IMR-90 (cell line): Measurements from ENCODE around the gene ACSBG1. TPM values are rescaled to one million over a fixed set of nuclear protein-coding genes. Genes with fewer than 3 reads are reported as not detected.

Experiments
- ATAC-seq: fragments of 200-7000 bp; cut with Tn5 transposase; 2 replicates; pipeline ENCODE4 v1.9.1; 2020; ENCODE audit warnings: low read depth, mild to moderate bottlenecking, moderate library complexity
- BruUV-seq: library from RNA; stranded (reverse); fragments of 400-500 nt; replicated peaks from 2 replicates; lab custom pipeline; 2021; lab: Mats Ljungman, UMichigan
- CTCF ChIA-PET: fragments of 300-600 bp; formaldehyde crosslinking; extraction: SDS; loops from one replicate; lab custom pipeline; 2021; ENCODE audit warnings: antibody characterized with exemption; lab: Yijun Ruan, JAX
- POLR2A ChIA-PET: fragments of 300-600 bp; sonication (Branson Sonifier 250); formaldehyde crosslinking; loops from one replicate; lab custom pipeline; 2022; ENCODE audit warnings: antibody characterized with exemption; ENCODE audit not compliant: unreplicated experiment; lab: Charles Lee
- DNase-seq: peaks from one replicate; pipeline ENCODE4 v3.0.0; 2013
- H2AFZ ChIP-seq: replicated peaks from 2 replicates; pipeline ENCODE3; 2013; ENCODE audit warnings: low read length, mild to moderate bottlenecking; ENCODE audit not compliant: poor library complexity
- H2AK5ac ChIP-seq: 2 replicates; pipeline ENCODE4 v1.6.1; 2013; ENCODE audit warnings: low read depth, low read length, inconsistent platforms
- H2AK9ac ChIP-seq: replicated peaks from 2 replicates; pipeline ENCODE3; 2013; ENCODE audit warnings: mild to moderate bottlenecking, low read depth, low read length, moderate library complexity; ENCODE audit not compliant: poor library complexity
- H2BK120ac ChIP-seq: 2 replicates; pipeline ENCODE4 v1.6.1; 2013; ENCODE audit warnings: low read depth, low read length, inconsistent platforms
- H2BK15ac ChIP-seq: 3 replicates; pipeline ENCODE4 v1.6.1; 2013; ENCODE audit warnings: low read depth, low read length, inconsistent platforms
- H2BK20ac ChIP-seq: 2 replicates; pipeline ENCODE4 v1.6.1; 2013; ENCODE audit warnings: low read depth, mild to moderate bottlenecking, inconsistent platforms, low read length, moderate library complexity
- H2BK5ac ChIP-seq: 2 replicates; pipeline ENCODE4 v1.6.1; 2013; ENCODE audit warnings: mild to moderate bottlenecking, low read depth, low read length, inconsistent platforms; ENCODE audit not compliant: poor library complexity, severe bottlenecking
- H3K14ac ChIP-seq: replicated peaks from 2 replicates; pipeline ENCODE4 v1.6.1; 2013; ENCODE audit warnings: low read depth, low read length, inconsistent platforms
- H3K18ac ChIP-seq: 2 replicates; pipeline ENCODE4 v1.6.1; 2013; ENCODE audit warnings: low read depth, low read length, control low read depth
- H3K23ac ChIP-seq: 2 replicates; pipeline ENCODE4 v1.6.1; 2013; ENCODE audit warnings: low read depth, low read length, inconsistent platforms
- H3K27ac ChIP-seq: 2 replicates; pipeline ENCODE4 v1.5.1; 2013; ENCODE audit warnings: mild to moderate bottlenecking, control low read depth, low read length; ENCODE audit not compliant: insufficient read depth
- H3K27me3 ChIP-seq: 2 replicates; pipeline ENCODE4 v1.6.1; 2013; ENCODE audit warnings: low read length; ENCODE audit not compliant: control insufficient read depth, insufficient read depth
- H3K36me3 ChIP-seq: 2 replicates; pipeline ENCODE4 v1.6.1; 2013; ENCODE audit warnings: low read length, mixed read lengths; ENCODE audit not compliant: control insufficient read depth, insufficient read depth
- H3K4ac ChIP-seq: 2 replicates; pipeline ENCODE4 v1.6.1; 2013; ENCODE audit warnings: low read depth, low read length, inconsistent platforms
- H3K4me1 ChIP-seq: 2 replicates; pipeline ENCODE4 v1.6.1; 2013; ENCODE audit warnings: low read length, mixed read lengths; ENCODE audit not compliant: control insufficient read depth, insufficient read depth
- H3K4me2 ChIP-seq: 2 replicates; pipeline ENCODE4 v1.6.1; 2013; ENCODE audit warnings: low read depth, mild to moderate bottlenecking, control low read depth, low read length, moderate library complexity
- H3K4me3 ChIP-seq: 2 replicates; pipeline ENCODE4 v1.5.1; 2013; ENCODE audit warnings: low read depth, mild to moderate bottlenecking, control low read depth, low read length, moderate library complexity; ENCODE audit not compliant: insufficient read depth
- H3K56ac ChIP-seq: 2 replicates; pipeline ENCODE4 v1.6.1; 2013; ENCODE audit warnings: low read length, inconsistent platforms; ENCODE audit not compliant: insufficient read depth; ENCODE audit errors: extremely low read depth
- H3K79me1 ChIP-seq, 2 experiments: 2 replicates each; pipeline ENCODE4 v1.6.1; 2013; ENCODE audit warnings: low read length in 2 of 2, inconsistent platforms in 1 of 2, low read depth in 1 of 2
- H3K9ac ChIP-seq: 2 replicates; pipeline ENCODE4 v1.6.1; 2013; ENCODE audit warnings: low read depth, low read length, control low read depth
- H3K9me1 ChIP-seq: 2 replicates; pipeline ENCODE4 v1.6.1; 2013; ENCODE audit warnings: low read length, inconsistent platforms; ENCODE audit not compliant: insufficient read depth
- H3K9me3 ChIP-seq: 2 replicates; pipeline ENCODE4 v1.6.1; 2013; ENCODE audit warnings: low read length; ENCODE audit not compliant: control insufficient read depth, insufficient read depth
- H4K20me1 ChIP-seq: 2 replicates; pipeline ENCODE4 v1.6.1; 2013; ENCODE audit warnings: low read length, inconsistent platforms; ENCODE audit not compliant: insufficient read depth
- H4K5ac ChIP-seq: 2 replicates; pipeline ENCODE4 v1.6.1; 2013; ENCODE audit warnings: mild to moderate bottlenecking, low read depth, low read length, control low read depth
- H4K8ac ChIP-seq, 2 experiments: 2 replicates each; pipeline ENCODE4 v1.6.1; 2013; ENCODE audit warnings: low read depth in 2 of 2, low read length in 2 of 2, control low read depth in 1 of 2, inconsistent platforms in 1 of 2
- H4K91ac ChIP-seq: 2 replicates; pipeline ENCODE4 v1.6.1; 2013; ENCODE audit warnings: low read depth, low read length, inconsistent platforms; ENCODE audit not compliant: insufficient read depth
- FOS ChIP-seq: fragments of 150-350 bp; IDR thresholded peaks from 2 replicates; pipeline ENCODE4 v1.6.1; 2016; ENCODE audit warnings: low read depth, low read length
- MAZ ChIP-seq: IDR thresholded peaks from 2 replicates; pipeline ENCODE4 v1.6.1; 2012; ENCODE audit warnings: low read depth, mild to moderate bottlenecking, low read length, improper control_type of control experiment, moderate library complexity, borderline replicate concordance
- USF2 ChIP-seq: fragments of 150-350 bp; IDR thresholded peaks from 2 replicates; pipeline ENCODE4 v1.6.1; 2017; ENCODE audit warnings: mild to moderate bottlenecking, antibody characterized with exemption, low read length, low read depth
- WGBS, 2 experiments: methylation state at CpG; one replicate each; pipeline versions ENCODE4 v1.1.5 to v1.1.7; 2013; ENCODE audit warnings: missing lambda C conversion rate in 2 of 2; ENCODE audit not compliant: insufficient read length in 1 of 2; ENCODE audit errors: extremely low coverage in 2 of 2; 5-methylcytosine and 5-hydroxymethylcytosine counted together
- dilution Hi-C: fragments of 300-500 bp; cut with HindIII; formaldehyde crosslinking; loops from one replicate; pipeline ENCODE4 v1.14.3; 2018; ENCODE audit warnings: low sequenced_read_pairs; ENCODE audit not compliant: unreplicated experiment
- in situ Hi-C: fragments of 300-500 bp; cut with MboI; formaldehyde crosslinking; loops from 3 replicates; pipeline ENCODE4 v1.14.3; 2019; ENCODE audit warnings: low sequenced_read_pairs, inconsistent platforms, mixed read lengths
- intact Hi-C: fragments of 100-400 bp; cut with micrococcal nuclease; formaldehyde crosslinking; loops from 2 replicates; pipeline ENCODE4 v1.10.0; 2022
- polyA plus RNA-seq, 3 experiments: library from polyadenylated mRNA; depleted of rRNA; stranded (reverse); fragments of >200 nt; gene quantifications; 2 replicates each; pipeline ENCODE4 v1.2.3, GENCODE V29; 2012; ENCODE audit warnings: low replicate concordance in 1 of 3
- total RNA-seq: library from RNA; depleted of rRNA; stranded (reverse); fragments of >200 nt; gene quantifications from 2 replicates; pipeline ENCODE4 v1.2.3, GENCODE V29; 2012

Gene ACSBG1
- total and polyA plus RNA-seq, 2 of the 4 experiments (the other 2 are of a cell fraction), result 0.02 TPM; not detected in 1

GRCh38 chr15:78229431-78230406 is 4.6 kb downstream of the ACSBG1 start (continued):
- TF ChIP-seq USF2, result no peak

DNA sequence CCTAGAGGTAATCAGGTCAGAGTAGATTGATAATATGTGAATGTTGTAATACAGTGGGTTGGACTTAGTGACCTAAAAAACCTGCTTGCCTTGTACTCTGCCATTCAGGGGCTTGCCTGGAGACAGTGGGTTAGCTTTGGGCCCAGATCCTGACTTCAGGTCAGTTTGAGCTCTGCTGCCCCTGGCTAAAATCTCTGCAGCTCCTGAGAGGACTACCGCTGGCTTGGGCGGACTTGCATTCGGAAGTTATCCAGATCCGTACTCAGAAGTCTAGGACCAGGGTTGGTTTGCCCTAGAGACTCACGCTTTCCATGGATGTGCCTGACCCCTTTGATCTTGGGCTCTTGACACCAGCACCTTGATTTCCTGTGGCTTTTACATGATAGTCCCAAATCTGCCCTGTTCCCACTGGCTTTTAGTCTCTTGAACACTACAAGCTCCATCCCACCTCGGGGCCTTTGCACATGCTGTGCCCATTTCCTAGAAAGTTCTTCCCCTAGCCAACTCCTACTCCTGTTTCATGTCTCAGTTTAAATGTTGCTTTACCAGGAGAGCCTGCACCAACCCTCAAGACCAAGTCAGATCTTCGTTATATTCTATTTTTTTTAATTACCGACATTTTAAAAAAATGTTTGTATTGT is 5.9 kb downstream of the ACSBG1 start:
- ChIA-PET CTCF (interaction anchor here (0.6 kb wide), 1 partner anchor 219 kb away, joined by 7 read pairs; no protein-coding TSS in a partner anchor), POLR2A (no interaction called here)
- Histone ChIP-seq H3K4ac (no peak overlapping the region), H2BK120ac (no peak overlapping the region), H4K8ac (no peak overlapping the region), H3K4me2 (no peak overlapping the region), H3K9ac (no peak overlapping the region), H3K56ac (no peak overlapping the region), H3K18ac (no peak overlapping the region), H2BK20ac (no peak overlapping the region), H4K20me1 (no peaks in the 10 kb centered on the region), H3K4me3 (no peak overlapping the region), H2AK5ac (no peak overlapping the region), H4K91ac (no peak overlapping the region), H2BK5ac (no peak overlapping the region), H2BK15ac (no peak overlapping the region), H3K14ac (no peak overlapping the region), H4K5ac (no peak overlapping the region), H3K79me1 (no peaks in the 10 kb centered on the region), H3K27ac (no peak overlapping the region), H3K4me1 (no peaks in the 10 kb centered on the region), H3K23ac (no peak overlapping the region), H3K9me1 (no peaks in the 10 kb centered on the region), H3K27me3 (peaks cover 43% of the 10 kb centered on the region), H3K9me3 (peaks cover 3% of the 10 kb centered on the region; the same call in 1 of the 2 replicates), H3K36me3 (no peaks in the 10 kb centered on the region), H2AK9ac (no peak overlapping the region), H2AFZ (no peak overlapping the region)
- ATAC-seq (no peak), DNase-seq (no peak)
- dilution Hi-C loops (no loop called here), intact Hi-C loops (no loop called here), in situ Hi-C loops (no loop called here)
- no peak for TF ChIP-seq MAZ
- TF ChIP-seq FOS, result no peak
- WGBS, 2 experiments, result 75% methylated on average over 5 of the region's 8 CpGs; no CpG with 5 or more reads in 1 of the 2 experiments
- no TSS peak for BruUV-seq
